HG02885 (cell line): ENCODE measurements around the gene CCDC33.
A peak's percentile ranks its signal among the peaks of the same experiment; 100 is the strongest.

ENCODE experiments used
- ATAC-seq: cut with Tn5 transposase; IDR thresholded peaks from one replicate; pipeline ENCODE4 v1.9.1; 2021; ENCODE audit warnings: mild to moderate bottlenecking; ENCODE audit not compliant: unreplicated experiment, poor library complexity

Gene CCDC33

DNA sequence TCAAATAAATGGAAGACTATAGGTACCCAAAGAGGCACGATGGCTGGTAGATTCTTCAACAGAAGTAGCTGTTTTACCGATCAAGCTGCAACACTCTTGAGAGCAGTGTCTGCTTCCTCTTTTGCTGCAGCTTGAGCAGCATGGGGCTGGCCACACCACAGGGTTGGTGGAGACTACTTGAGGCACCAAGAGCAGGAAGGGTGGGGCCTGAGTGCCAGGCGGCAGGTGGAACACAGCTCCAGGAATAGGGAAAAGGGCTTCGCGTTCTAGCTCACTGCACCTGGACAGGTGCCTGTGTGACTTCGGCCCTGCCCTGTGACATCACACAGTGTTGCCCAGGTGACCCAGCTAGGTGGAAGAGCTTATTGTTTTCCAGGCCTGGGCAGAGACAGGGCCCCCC lies at the start of gene CCDC33:
CCDC33 (plus strand) TSS at position 365 of the 400 bp plus-strand sequence. CDS start 394 bp downstream, outside the sequence.
- ATAC-seq, result peak; percentile 50

DNA sequence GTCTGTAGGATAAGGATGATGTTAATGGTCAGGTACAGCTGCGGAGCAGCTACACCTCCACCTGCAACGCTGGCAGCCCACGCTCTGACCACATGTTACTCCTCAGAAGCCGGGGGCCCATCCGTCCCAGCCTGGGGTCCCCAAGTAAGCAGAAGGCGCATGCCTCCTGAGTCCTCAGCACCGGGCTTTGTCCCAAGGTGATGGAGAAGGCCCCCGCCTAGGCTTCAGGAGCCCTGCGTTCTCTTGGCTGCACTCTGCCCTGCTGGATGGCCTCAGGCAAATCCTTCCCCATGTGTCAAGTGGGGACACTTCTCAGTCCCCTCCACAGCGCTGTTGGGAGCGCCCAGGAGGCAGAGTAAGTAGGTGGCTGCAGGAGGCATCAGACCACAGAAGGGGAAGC lies 47.9 kb upstream of the CCDC33 start:
- ATAC-seq, result no peak

GRCh38 chr15:74191798-74192197 lies 44.3 kb upstream of the CCDC33 start:
- ATAC-seq, result no peak

DNA sequence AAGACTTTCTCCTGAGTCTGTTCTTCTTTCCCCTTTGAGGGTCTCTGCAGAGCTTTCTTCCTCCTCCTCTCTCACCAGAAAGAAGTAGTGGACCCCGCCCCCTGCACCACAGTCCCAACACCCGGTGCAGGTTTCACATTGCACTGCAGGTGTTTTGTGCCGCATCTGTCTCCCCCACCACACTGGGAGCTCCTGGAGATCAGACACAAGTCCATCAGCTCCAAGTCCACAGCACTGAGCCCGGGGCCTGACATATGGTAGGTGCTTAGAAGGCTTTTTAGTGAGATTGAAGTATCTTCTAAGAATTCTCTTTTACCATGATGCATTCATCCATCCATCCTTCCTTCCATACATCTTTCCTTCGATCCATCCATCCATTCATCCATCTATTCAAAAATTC lies 43.4 kb upstream of the CCDC33 start:
- ATAC-seq, result no peak

- no peak for ATAC-seq
Measured at GRCh38 chr15:74193299-74193718, 42.8 kb upstream of the CCDC33 start.

DNA sequence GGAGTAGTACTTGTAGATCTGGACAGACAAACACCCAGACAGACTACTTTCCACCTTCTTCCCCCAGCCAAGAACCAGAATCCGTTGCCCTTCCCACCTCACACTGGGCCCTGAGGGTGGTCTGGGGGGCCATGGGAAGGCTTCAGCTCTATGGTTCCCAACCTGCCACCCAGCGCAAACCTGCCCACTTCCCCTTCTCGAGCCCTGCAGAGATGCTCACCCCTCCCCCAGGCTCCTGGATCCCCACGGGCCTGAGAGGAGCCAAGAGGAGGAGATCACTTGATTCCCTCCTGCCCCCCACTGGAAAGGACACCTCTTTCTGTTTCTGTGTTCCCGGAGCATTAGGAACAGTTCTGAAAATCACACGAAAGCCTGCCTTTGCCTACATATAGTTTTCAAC lies 42.2 kb upstream of the CCDC33 start:
- ATAC-seq, result no peak

- no peak for ATAC-seq
Measured at GRCh38 chr15:74194572-74195559, 41.3 kb upstream of the CCDC33 start.

- ATAC-seq, result no peak
Measured at GRCh38 chr15:74196175-74196574, 40.0 kb upstream of the CCDC33 start.

- ATAC-seq, result no peak
Measured at GRCh38 chr15:74197176-74197965, 38.8 kb upstream of the CCDC33 start.

GRCh38 chr15:74199297-74199652 lies 36.9 kb upstream of the CCDC33 start:
- ATAC-seq, result no peak

GRCh38 chr15:74200412-74200815 lies 35.7 kb upstream of the CCDC33 start:
- ATAC-seq, result no peak

GRCh38 chr15:74200871-74201419 lies 35.2 kb upstream of the CCDC33 start:
- ATAC-seq, result no peak

DNA sequence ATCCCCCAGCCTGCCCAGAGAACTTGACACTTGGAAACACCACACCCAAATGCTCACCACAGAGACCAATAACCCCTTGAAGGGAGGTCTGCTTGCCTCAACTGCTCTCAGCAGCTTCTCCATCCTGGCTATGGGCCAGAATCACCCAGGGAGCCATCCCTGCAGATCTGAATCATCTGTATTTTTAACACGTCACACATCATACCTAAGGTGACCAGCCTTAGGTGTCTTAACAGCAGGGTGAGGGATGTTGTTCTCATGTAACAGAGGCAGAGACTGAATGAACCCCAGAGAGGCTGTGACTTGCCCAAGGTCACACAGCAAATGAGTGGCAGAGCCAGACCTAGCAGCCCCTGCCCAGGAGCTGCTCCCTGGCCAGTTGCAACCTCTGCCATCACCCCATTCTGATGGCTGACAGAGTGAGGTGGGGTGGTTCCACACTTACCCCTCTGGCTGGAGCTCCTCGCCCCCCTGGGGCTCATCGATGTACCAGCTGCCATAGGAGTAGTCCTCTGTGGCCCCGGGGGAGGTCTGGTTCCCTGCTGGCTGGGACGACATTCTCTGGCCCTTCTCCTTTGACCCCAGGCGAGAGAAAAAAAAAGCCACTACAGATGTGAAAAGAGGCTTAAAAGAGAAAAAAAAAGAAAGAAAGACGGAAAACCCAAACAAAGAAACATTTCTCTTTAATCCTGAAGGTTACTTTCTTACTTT lies 34.3 kb upstream of the CCDC33 start:
- ATAC-seq, result no peak

GRCh38 chr15:74202452-74203401 lies 33.4 kb upstream of the CCDC33 start, which contains the start of gene STRA6:
Gene STRA6, minus strand, starts transcription at chr15:74202787. Its CDS starts 520 bp downstream, at chr15:74202267.
- no peak for ATAC-seq

DNA sequence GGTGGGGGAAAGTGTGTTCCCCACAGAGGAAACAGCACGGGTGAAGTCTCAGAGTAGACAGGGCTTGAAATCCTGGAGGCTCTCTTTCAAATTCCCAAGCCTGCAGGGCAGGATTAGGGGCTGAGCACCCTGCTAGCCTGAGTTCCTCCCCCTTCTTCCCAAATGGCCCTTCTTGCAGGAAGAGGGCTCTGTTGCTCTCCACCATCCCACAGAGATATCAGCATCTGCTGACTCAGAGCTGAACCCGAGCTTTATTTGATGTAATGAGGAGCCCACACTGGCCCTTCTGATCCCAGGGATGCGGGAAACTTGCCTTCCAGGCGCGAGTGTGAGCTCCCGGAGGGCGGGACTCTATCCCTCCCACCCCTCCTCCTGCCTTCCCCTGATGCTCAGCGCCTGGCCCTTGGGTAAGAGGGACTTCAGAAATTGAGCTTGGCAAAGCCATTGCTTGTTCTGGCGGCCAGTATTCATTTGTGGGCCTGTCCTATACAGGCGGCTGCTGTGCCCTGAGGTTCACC lies 32.2 kb upstream of the CCDC33 start:
- no peak for ATAC-seq

GRCh38 chr15:74205582-74205947 lies 30.6 kb upstream of the CCDC33 start:
- no peak for ATAC-seq

- no peak for ATAC-seq
Measured at GRCh38 chr15:74206801-74207281, 29.3 kb upstream of the CCDC33 start.

DNA sequence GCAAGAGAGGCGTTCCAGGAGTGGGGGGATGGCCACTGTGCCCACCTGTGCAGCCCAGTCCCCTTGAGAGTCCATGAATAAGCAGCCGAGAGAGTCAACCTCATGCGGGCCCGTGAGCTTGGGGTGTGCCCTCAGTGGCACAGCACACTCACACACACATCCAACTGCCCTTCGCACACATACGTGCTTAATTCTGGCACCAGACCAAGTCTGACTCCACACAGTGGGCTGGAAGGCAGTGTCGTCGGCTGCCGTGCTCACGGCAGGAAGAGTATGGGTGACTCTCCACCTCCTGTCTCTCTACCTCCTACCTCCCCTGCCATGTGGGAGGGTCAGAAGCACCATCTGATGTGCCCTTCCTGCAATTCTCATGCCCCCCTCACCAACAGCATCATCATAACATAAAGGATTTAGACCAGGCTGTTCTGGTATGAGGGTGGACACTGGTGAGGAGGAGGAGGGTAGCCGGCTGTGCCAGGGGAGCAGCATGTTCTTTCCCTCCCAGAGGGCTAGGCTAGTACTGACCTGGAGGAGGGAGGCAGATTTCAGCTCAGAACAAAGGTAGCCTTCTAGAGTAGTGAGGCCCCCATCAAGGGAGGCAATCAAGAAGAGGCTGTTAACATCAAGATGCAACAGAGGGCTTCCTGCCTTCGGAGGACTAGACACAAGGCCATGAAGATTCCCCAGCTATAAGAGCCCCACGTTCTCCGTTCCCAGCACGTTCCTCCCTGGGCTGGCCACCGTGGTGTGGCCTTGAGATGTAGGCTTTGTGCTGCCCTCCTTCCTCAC lies 28.3 kb upstream of the CCDC33 start:
- no peak for ATAC-seq
